ENCODE measurements around the gene EIF3L. TPM values are rescaled to one million over a fixed set of nuclear protein-coding genes. Genes with fewer than 3 reads are reported as not detected.

EIF3L gene
- total RNA-seq, 1 experiment from 2014 or later: 402 TPM

- H3K4me3 Mint-ChIP-seq (ENCODE audit: low read depth, unreplicated experiment): no peak overlapping the region
- no TSS peak for BruUV-seq (replicated peaks)
- TF ChIP-seq CTCF (IDR thresholded peaks at IDR 0.05; ENCODE audit: unreplicated experiment): no peak
- intact Hi-C loops (cut with micrococcal nuclease; ENCODE audit: unreplicated experiment): no loop called here
- H3K36me3 Mint-ChIP-seq (ENCODE audit: insufficient read depth, unreplicated experiment): peaks cover 70% of the 10 kb centered on the region
- no peak for DNase-seq
- H3K4me1 Mint-ChIP-seq (ENCODE audit: low read depth, unreplicated experiment): no peaks in the 10 kb centered on the region
- H3K27ac Mint-ChIP-seq (ENCODE audit: unreplicated experiment): no peak overlapping the region
- H3K27me3 Mint-ChIP-seq (ENCODE audit: unreplicated experiment): no peaks in the 10 kb centered on the region
- CTCF ChIA-PET: no interaction called here
- H3K9me3 Mint-ChIP-seq (ENCODE audit: low read depth, unreplicated experiment): no peaks in the 10 kb centered on the region
Measured at GRCh38 chr22:37924386-37925065, 75.3 kb downstream of the EIF3L start.

DNA sequence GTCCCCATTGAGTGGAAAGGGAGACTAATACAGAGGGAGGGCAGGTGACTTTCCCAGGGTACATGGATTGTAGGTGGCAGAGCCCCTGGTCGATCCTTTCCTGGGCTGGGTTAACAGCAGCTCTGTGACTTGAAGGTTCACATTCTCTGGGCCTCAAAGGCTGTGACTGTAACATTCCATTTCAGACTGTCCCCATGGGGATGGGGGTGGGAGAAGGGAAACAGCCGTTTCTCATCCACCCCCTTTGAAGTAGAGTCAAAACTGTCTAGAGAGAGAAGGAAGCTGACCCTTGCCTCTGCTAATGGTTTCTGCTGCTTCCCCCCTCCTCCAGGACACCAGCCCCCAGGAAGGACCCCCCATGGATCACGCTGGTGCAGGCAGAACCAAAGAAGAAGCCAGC, 76.1 kb downstream of the EIF3L start:
- Mint-ChIP-seq H3K4me3 (ENCODE audit: low read depth, unreplicated experiment) (no peak overlapping the region), H3K4me1 (ENCODE audit: low read depth, unreplicated experiment) (no peaks in the 10 kb centered on the region), H3K27me3 (ENCODE audit: unreplicated experiment) (no peaks in the 10 kb centered on the region), H3K9me3 (ENCODE audit: low read depth, unreplicated experiment) (no peaks in the 10 kb centered on the region), H3K36me3 (ENCODE audit: insufficient read depth, unreplicated experiment) (peaks cover 67% of the 10 kb centered on the region), H3K27ac (ENCODE audit: unreplicated experiment) (no peak overlapping the region)
- TF ChIP-seq CTCF (IDR thresholded peaks at IDR 0.05; ENCODE audit: unreplicated experiment): no peak
- CTCF ChIA-PET: no interaction called here
- BruUV-seq (replicated peaks): no TSS peak
- intact Hi-C loops (cut with micrococcal nuclease; ENCODE audit: unreplicated experiment): no loop called here
- no peak for DNase-seq

DNA sequence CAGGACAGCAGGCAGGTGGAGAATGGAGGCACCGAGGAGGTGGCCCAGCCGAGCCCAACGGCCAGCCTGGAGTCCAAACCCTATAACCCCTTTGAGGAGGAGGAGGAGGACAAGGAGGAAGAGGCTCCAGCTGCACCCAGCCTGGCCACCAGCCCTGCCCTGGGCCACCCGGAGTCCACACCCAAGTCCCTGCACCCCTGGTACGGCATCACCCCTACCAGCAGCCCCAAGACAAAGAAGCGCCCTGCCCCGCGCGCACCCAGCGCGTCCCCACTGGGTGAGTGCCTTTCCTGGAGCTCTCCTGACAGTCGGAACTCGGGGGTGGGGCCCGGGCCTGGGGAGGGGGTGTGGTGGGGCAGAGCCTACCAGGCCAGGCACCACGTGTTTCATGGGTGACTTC, 76.5 kb downstream of the EIF3L start:
- no peaks in the 10 kb centered on the region for H3K9me3 Mint-ChIP-seq (ENCODE audit: low read depth, unreplicated experiment)
- CTCF ChIA-PET: no interaction called here

GRCh38 chr22:37926358-37926757, 77.1 kb downstream of the EIF3L start:
- no peak for TF ChIP-seq CTCF (IDR thresholded peaks at IDR 0.05; ENCODE audit: unreplicated experiment)
- H3K27ac Mint-ChIP-seq (ENCODE audit: unreplicated experiment): no peak overlapping the region
- BruUV-seq (replicated peaks): no TSS peak
- no peak overlapping the region for H3K4me3 Mint-ChIP-seq (ENCODE audit: low read depth, unreplicated experiment)
- H3K36me3 Mint-ChIP-seq (ENCODE audit: insufficient read depth, unreplicated experiment): peaks cover 57% of the 10 kb centered on the region
- H3K4me1 Mint-ChIP-seq (ENCODE audit: low read depth, unreplicated experiment): no peaks in the 10 kb centered on the region
- H3K27me3 Mint-ChIP-seq (ENCODE audit: unreplicated experiment): no peaks in the 10 kb centered on the region
- DNase-seq: no peak
- no peaks in the 10 kb centered on the region for H3K9me3 Mint-ChIP-seq (ENCODE audit: low read depth, unreplicated experiment)
- CTCF ChIA-PET: no interaction called here
- intact Hi-C loops (cut with micrococcal nuclease; ENCODE audit: unreplicated experiment): no loop called here

More for the DNA sequence above, 76.5 kb downstream of the EIF3L start:
- BruUV-seq (replicated peaks): no TSS peak
- peaks cover 63% of the 10 kb centered on the region for H3K36me3 Mint-ChIP-seq (ENCODE audit: insufficient read depth, unreplicated experiment)
- TF ChIP-seq CTCF (IDR thresholded peaks at IDR 0.05; ENCODE audit: unreplicated experiment): no peak
- no peak overlapping the region for H3K27ac Mint-ChIP-seq (ENCODE audit: unreplicated experiment)
- no peaks in the 10 kb centered on the region for H3K4me1 Mint-ChIP-seq (ENCODE audit: low read depth, unreplicated experiment)
- no peak for DNase-seq
- intact Hi-C loops (cut with micrococcal nuclease; ENCODE audit: unreplicated experiment): no loop called here
- no peaks in the 10 kb centered on the region for H3K27me3 Mint-ChIP-seq (ENCODE audit: unreplicated experiment)
- no peak overlapping the region for H3K4me3 Mint-ChIP-seq (ENCODE audit: low read depth, unreplicated experiment)

All from Calu3 (cell line).